Inferior parietal cortex (tissue), 1 donor: ENCODE measurements around the gene KCNQ1.

Source experiments
- DNase-seq: peaks from one replicate; pipeline ENCODE4 v3.0.0-alpha.2; 2016; ENCODE audit errors: extremely low spot score

KCNQ1 gene

GRCh38 chr11:2411446-2412305 lies 33.1 kb upstream of the KCNQ1 start:
- no peak for DNase-seq

- DNase-seq = no peak
Observed at GRCh38 chr11:2412323-2412722, 32.5 kb upstream of the KCNQ1 start.

- DNase-seq = no peak
Observed at GRCh38 chr11:2413742-2414579, 30.8 kb upstream of the KCNQ1 start.

GRCh38 chr11:2414616-2415015 lies 30.2 kb upstream of the KCNQ1 start:
- DNase-seq = no peak

- no peak for DNase-seq
Observed at GRCh38 chr11:2415171-2415570, 29.6 kb upstream of the KCNQ1 start.

- DNase-seq = no peak
Observed at GRCh38 chr11:2415601-2416380, 29.0 kb upstream of the KCNQ1 start.

- DNase-seq = no peak
Observed at GRCh38 chr11:2416765-2417164, 28.0 kb upstream of the KCNQ1 start.

- no peak for DNase-seq
Observed at GRCh38 chr11:2417856-2418692, 26.7 kb upstream of the KCNQ1 start.

GRCh38 chr11:2418693-2419360 lies 26.0 kb upstream of the KCNQ1 start:
- DNase-seq = no peak

- DNase-seq = peak; percentile 73
Observed at GRCh38 chr11:2419638-2420501, 24.9 kb upstream of the KCNQ1 start.

GRCh38 chr11:2420502-2421225 lies 24.1 kb upstream of the KCNQ1 start:
- DNase-seq = peak; percentile 73

- no peak for DNase-seq
Observed at GRCh38 chr11:2421226-2421994, 23.4 kb upstream of the KCNQ1 start.

- no peak for DNase-seq
Observed at GRCh38 chr11:2421996-2422395, 22.8 kb upstream of the KCNQ1 start.

- no peak for DNase-seq
Observed at GRCh38 chr11:2422461-2423156, 22.2 kb upstream of the KCNQ1 start.

GRCh38 chr11:2423157-2424025 lies 21.4 kb upstream of the KCNQ1 start:
- DNase-seq = no peak

- no peak for DNase-seq
Observed at GRCh38 chr11:2424811-2425495, 19.9 kb upstream of the KCNQ1 start.
